Esophagus (tissue), 2 donors: ENCODE measurements around the gene SERP2. TPM values are rescaled to one million over a fixed set of nuclear protein-coding genes. Genes with fewer than 3 reads are reported as not detected.

Experiments used
- H3K27ac ChIP-seq, 2 donors: one replicate each; pipeline ENCODE4 v1.5.1; 2013; ENCODE audit warnings: low read depth in 2 of 2, mild to moderate bottlenecking in 2 of 2, inconsistent platforms in 1 of 2, low read length in 1 of 2, moderate library complexity in 1 of 2
- H3K27me3 ChIP-seq, 2 donors: one replicate each; pipeline ENCODE4 v1.6.1; 2013; ENCODE audit warnings: low read length in 2 of 2, control low read depth in 1 of 2, mild to moderate bottlenecking in 1 of 2; ENCODE audit not compliant: insufficient read depth in 2 of 2, control insufficient read depth in 1 of 2
- H3K36me3 ChIP-seq, 2 donors: one replicate each; pipeline ENCODE4 v1.6.1; 2013; ENCODE audit warnings: low read length in 1 of 2; ENCODE audit not compliant: control insufficient read depth in 2 of 2, insufficient read depth in 2 of 2
- H3K4me1 ChIP-seq, 2 donors: one replicate each; pipeline ENCODE4 v1.6.1; 2013; ENCODE audit warnings: low read length in 1 of 2; ENCODE audit not compliant: control insufficient read depth in 2 of 2, insufficient read depth in 2 of 2
- H3K4me3 ChIP-seq, 2 donors: one replicate each; pipeline ENCODE4 v1.5.1; 2013; ENCODE audit warnings: low read length in 2 of 2, mild to moderate bottlenecking in 2 of 2, low read depth in 1 of 2, moderate library complexity in 1 of 2
- H3K9me3 ChIP-seq, 2 donors: one replicate each; pipeline ENCODE4 v1.6.1; 2013; ENCODE audit warnings: mild to moderate bottlenecking in 2 of 2, low read depth in 1 of 2, low read length in 1 of 2, moderate library complexity in 1 of 2; ENCODE audit not compliant: control insufficient read depth in 2 of 2, insufficient read depth in 1 of 2
- WGBS, 2 donors: extraction: QIAGEN DNeasy Blood & Tissue Kit; methylation state at CpG; one replicate each; pipeline ENCODE4 v1.1.7; 2013; 5-methylcytosine and 5-hydroxymethylcytosine counted together
- polyA plus RNA-seq, 2 donors: library from polyadenylated mRNA; stranded (reverse); fragments of 200-250 nt; gene quantifications; one replicate each; pipeline ENCODE4 v1.2.3, GENCODE V29; 2013
- donor health status: healthy with polysubstance abuse.
- donor health status: Bipolar disorder and iron deficiency.

The SERP2 gene
- polyA plus RNA-seq, 2 donors, result 0.83 to 1.8 TPM

DNA sequence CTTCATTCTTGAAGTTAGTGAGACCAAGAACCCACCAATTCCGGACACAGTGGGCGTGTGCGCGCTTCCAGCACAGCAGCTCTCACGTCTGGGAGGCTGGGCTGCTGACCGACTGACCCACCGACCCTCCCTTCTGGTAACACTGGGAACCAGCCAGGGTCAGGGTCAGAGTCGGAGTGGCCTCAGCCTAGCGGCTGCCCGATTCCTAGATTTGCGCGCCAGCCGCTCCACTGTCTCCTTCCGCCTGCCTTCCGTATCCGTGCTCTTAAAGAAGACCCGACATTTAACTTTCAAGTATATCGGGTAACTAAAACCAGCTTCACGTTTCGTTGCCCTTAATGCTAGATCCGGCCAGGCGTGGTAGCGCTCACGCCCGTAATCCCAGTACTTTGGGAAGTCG, 41.1 kb downstream of the SERP2 start:
- H3K27me3 ChIP-seq, result no peaks in the 10 kb centered on the region
- no peak overlapping the region for H3K4me3 ChIP-seq
- no peak overlapping the region for H3K27ac ChIP-seq
- H3K4me1 ChIP-seq, result peaks cover 0 to 4% of the 10 kb centered on the region in 2 donors
- WGBS, 2 donors, result 95 to 96% methylated on average over 26 of the region's 26 CpGs
- no peaks in the 10 kb centered on the region for H3K9me3 ChIP-seq
- no peaks in the 10 kb centered on the region for H3K36me3 ChIP-seq

GRCh38 chr13:44415815-44416214, 42.2 kb downstream of the SERP2 start:
- H3K4me3 ChIP-seq, result no peak overlapping the region
- 87 to 89% methylated on average over 15 of the region's 15 CpGs for WGBS, 2 donors
- no peaks in the 10 kb centered on the region for H3K36me3 ChIP-seq
- no peak overlapping the region for H3K27ac ChIP-seq
- peaks cover 0 to 2% of the 10 kb centered on the region in 2 donors for H3K4me1 ChIP-seq
- no peaks in the 10 kb centered on the region for H3K9me3 ChIP-seq
- H3K27me3 ChIP-seq, result no peaks in the 10 kb centered on the region

DNA sequence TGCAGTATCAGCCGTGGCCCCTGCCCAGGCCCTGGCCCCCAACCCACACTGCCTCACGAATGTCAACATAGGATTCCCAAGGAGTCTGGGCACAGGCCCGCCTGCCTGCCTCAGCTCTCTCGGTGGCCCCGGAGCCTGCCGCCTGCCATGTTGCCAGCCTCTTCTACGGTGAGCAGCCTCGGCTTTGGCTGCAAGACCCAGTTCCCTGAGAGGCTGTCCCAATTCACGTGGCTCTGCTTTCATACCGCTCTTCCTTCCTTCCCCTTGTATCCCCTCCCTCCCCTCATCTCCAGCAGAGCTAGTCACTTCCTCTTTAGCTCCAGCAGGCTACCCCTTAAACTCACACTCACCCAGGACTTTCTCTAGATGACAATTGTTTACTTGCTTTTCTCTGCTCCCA, 42.7 kb downstream of the SERP2 start:
- Histone ChIP-seq H3K36me3 (no peaks in the 10 kb centered on the region), H3K27ac (no peak overlapping the region), H3K4me1 (peaks cover 0 to 2% of the 10 kb centered on the region in 2 donors), H3K27me3 (no peaks in the 10 kb centered on the region), H3K4me3 (no peak overlapping the region), H3K9me3 (no peaks in the 10 kb centered on the region)
- 81 to 82% methylated on average over 10 of the region's 10 CpGs for WGBS, 2 donors

DNA sequence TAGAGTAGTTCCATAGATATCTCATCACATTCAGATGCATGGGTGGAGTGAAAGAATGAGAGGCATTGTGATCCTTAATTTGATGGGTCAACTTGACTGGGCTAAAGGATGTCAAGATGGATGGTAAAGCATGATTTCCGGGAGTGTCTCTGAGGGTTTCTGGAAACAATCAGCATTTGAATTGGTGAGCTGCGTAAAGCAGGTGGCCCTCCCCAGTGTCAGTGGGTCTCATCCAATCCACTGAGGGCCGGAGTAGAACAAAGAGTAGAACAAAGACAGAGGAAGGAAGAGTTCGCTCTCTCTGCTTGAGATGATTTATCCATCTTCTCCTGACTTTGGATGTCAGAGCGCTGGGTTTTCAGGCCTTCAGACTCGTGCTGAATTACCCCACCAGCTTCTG, 43.1 kb downstream of the SERP2 start:
- H3K4me1 ChIP-seq, result peaks cover 0 to 2% of the 10 kb centered on the region in 2 donors
- no peaks in the 10 kb centered on the region for H3K9me3 ChIP-seq
- no peak overlapping the region for H3K4me3 ChIP-seq
- no peaks in the 10 kb centered on the region for H3K36me3 ChIP-seq
- WGBS, 2 donors, result 97 to 98% methylated on average over 6 of the region's 6 CpGs
- H3K27me3 ChIP-seq, result no peaks in the 10 kb centered on the region
- no peak overlapping the region for H3K27ac ChIP-seq

DNA sequence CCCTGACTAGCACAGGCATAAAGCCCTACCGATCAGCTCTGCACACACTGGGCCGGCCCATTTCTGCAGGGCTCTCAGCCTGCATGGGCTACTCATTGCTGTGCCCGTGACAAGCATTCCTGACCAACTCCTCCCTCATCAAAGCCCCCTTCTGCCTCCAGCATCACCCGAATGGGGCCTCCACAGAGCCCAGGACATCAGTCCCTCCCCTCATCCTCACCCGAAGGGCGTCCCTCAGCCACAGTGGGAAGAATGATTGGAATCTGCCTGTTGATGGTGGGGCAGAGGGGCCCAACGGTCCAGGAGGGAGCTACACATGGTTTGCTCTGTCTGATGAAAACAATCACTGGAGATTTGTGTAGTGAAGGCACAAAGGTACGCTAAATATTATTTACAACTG, 43.8 kb downstream of the SERP2 start:
- Histone ChIP-seq H3K27ac (no peak overlapping the region), H3K27me3 (no peaks in the 10 kb centered on the region), H3K36me3 (no peaks in the 10 kb centered on the region), H3K4me1 (peaks cover 0 to 2% of the 10 kb centered on the region in 2 donors), H3K9me3 (no peaks in the 10 kb centered on the region), H3K4me3 (no peak overlapping the region)
- WGBS, 2 donors, result 86 to 88% methylated on average over 8 of the region's 8 CpGs

GRCh38 chr13:44417876-44418275, 44.3 kb downstream of the SERP2 start:
- Histone ChIP-seq H3K27ac (no peak overlapping the region), H3K4me1 (peaks cover 0 to 2% of the 10 kb centered on the region in 2 donors), H3K4me3 (no peak overlapping the region), H3K36me3 (no peaks in the 10 kb centered on the region), H3K27me3 (no peaks in the 10 kb centered on the region), H3K9me3 (no peaks in the 10 kb centered on the region)
- whole genome bisulfite sequencing, 2 donors, result 81 to 85% methylated on average over 7 of the region's 7 CpGs

GRCh38 chr13:44420376-44421220, 47.0 kb downstream of the SERP2 start:
- H3K4me3 ChIP-seq, result no peak overlapping the region
- H3K27ac ChIP-seq, result no peak overlapping the region
- H3K27me3 ChIP-seq, result no peaks in the 10 kb centered on the region
- peaks cover 0 to 2% of the 10 kb centered on the region in 2 donors for H3K4me1 ChIP-seq
- WGBS, 2 donors, result 84 to 85% methylated on average over 15 of the region's 15 CpGs
- no peaks in the 10 kb centered on the region for H3K36me3 ChIP-seq
- no peaks in the 10 kb centered on the region for H3K9me3 ChIP-seq

DNA sequence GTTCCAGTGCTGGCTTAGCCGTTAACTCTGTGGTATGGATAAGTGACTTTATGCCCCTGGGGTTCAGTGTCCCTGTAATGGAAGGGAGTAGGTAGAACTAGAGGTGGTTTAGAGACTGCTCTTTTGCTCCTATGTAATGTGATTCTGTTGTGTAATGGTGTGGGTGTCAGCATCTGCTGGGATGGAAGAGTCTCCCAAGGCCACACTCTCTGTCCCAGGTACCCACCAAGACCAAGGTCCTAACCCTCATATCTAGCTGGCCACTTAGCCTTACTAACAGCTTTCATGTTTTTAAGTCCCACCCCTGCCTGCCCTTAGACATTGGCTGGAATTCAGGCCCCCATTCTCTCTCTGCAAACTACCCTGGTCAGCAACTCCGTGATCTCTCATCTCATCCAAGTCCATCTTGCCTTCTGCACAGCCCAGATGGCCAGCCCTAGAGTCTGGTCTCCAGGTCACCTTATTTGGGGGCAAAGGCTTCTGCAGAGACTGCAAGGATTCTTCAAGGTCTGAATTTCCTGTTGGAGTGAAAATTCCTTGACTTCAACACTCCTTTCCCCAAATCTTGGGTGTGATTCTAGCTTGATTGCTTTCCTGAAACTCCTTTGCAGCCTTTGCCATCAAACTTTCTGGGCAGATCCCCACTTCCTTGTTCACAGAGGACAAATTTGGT, 48.4 kb downstream of the SERP2 start:
- no peaks in the 10 kb centered on the region for H3K36me3 ChIP-seq
- H3K4me3 ChIP-seq, result no peak overlapping the region
- WGBS, 2 donors, result 84 to 90% methylated on average over 2 of the region's 2 CpGs
- no peaks in the 10 kb centered on the region for H3K4me1 ChIP-seq
- no peaks in the 10 kb centered on the region for H3K27me3 ChIP-seq
- no peaks in the 10 kb centered on the region for H3K9me3 ChIP-seq
- no peak overlapping the region for H3K27ac ChIP-seq

DNA sequence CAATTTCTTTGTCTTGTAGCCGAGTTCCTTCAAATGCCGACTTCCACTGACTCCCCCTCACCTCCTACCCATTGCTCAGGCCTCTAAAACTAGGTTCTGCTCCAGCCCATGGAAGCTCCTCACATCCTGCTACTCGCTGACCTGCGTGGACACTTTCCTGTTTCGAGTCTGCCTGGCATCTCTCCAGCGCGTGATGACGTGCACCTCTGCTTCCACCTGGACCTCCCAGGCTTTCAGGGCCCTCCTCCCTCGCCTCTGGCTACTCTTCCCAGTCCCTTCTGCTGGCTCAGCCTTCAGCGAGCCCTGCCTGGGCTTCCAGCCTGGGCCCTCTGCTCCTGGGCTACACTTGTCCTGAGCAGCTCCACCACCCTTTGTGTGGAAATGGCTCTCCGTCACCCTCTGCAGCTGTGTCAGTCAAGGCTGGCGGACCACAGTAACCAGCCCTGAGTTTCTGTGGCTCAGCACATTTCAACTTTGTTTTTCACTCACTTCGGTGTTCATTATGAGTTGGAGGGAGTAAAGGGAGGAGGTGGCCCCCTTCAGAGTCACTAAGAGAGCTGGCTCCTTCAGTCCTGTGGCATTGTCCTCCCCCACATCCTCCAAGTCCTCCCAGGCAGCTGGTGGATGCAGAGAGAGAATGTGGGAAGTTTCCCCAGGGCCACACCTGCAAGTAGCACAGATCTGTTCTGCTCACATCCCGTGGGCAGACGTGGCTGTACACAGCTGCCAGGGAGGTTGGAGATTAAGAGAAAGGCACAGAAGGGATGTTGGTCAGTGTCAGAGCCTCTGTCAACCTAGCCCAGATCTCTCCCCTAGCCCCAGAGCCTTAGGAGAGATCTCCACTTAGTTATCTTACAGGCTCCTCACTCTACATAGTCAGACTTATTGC, 49.4 kb downstream of the SERP2 start:
- Histone ChIP-seq H3K4me3 (no peak overlapping the region), H3K9me3 (no peaks in the 10 kb centered on the region), H3K27me3 (no peaks in the 10 kb centered on the region), H3K27ac (no peak overlapping the region), H3K36me3 (no peaks in the 10 kb centered on the region), H3K4me1 (no peaks in the 10 kb centered on the region)
- WGBS, 2 donors, result 71 to 73% methylated on average over 15 of the region's 15 CpGs
